HG03575 (cell line): Measurements from ENCODE around the gene SIGLEC15.
"Not testable (repeated sequence)": the region's sequence is repeated elsewhere in the genome, so short reads cannot be mapped to it uniquely, and the experiment has no call there.

Experiments used
- ATAC-seq: cut with Tn5 transposase; IDR thresholded peaks from one replicate; pipeline ENCODE4 v1.9.1; 2021; ENCODE audit not compliant: unreplicated experiment, insufficient number of reproducible peaks, low FRiP score; ENCODE audit errors: extremely low read depth

Gene SIGLEC15

GRCh38 chr18:45817543-45817942 is 7.9 kb upstream of the SIGLEC15 start:
- ATAC-seq = no peak

- not testable (repeated sequence) for ATAC-seq
Observed at GRCh38 chr18:45818765-45819164, 6.7 kb upstream of the SIGLEC15 start.

DNA sequence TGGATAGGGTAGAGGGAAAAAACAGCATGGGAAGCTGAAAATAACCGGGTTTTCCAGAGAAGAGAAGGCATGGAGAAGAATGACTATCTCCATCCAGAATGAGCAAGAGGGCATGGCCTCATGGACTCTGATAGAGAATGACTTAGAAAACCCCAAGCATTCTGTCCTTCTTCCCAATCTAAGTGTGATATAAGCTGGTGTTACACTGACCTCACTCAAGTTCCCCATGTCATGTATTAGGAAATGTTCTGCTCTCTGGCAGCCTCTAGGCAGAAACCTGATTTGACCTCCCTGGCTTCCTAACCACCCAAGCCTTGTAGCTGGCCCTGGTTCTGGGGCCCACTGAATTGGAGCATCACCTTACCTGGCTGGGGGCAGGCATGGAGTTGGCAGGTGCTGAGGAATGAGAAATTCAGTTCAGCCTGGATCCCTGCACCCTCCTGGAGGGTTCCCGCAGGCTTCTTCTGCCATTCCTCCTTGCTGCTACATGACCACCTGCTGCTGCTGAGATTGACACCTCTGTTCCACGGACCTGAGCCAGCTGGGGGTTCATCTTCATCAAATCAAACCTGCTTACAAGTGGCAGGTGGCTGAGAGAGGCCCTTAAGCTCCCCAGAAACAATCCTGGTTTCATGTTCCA is 5.2 kb upstream of the SIGLEC15 start:
- ATAC-seq = no peak

DNA sequence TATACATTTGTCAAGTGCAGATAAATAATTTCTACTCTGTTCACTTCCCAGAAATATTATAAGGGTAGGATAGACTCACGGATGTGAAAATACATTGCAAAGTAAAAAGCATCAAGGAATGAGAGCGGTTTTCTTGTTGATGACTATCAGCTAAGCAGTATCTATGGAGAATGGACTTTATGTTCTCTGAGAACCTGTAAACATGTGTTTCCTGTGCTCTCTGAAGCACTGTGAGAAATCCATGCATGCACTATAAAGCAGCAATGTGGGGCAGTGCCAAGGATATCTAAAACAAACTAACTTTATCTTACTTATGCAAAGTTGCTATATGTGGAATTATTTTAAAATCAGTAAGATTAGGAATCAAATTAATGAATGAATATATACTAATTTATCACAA is 4.4 kb upstream of the SIGLEC15 start:
- no peak for ATAC-seq

DNA sequence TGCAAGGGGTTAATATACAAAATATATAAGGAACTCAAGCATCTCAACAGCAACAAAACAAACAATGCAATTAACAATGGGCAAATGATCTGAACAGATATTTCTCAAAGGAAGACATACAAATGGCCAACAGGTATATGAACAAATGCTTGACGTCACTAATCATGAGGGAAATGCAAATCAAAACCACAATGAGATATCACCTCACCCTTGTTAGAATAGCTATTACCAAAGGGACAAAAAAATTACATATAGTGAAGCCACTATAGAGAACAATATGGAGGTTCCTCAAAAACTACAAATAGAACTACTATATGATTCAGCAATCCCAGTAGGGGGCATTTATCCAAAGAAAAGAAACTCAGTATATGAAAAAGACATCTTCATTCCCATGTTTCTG is 3.8 kb upstream of the SIGLEC15 start:
- ATAC-seq = no peak

DNA sequence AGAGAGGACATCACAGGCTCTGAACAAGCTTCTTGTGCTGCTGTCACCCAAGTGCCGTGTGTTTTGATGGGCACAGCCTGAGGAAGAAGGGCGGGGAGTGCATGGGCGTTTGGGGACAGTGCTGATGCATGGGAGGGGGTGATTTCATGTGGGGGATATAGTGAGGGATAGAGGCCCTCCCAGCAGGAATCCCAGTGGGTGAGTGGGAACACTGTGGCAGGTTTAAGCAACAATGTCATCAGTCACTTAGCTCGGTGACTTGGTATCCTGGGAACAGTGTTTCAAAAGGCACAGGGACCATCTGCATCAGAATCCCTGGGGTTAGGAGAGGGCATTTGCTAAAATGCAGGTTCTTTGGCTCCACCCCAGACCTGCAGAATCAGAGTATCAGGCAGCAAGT is 609 bp downstream of the SIGLEC15 start:
- no peak for ATAC-seq

- ATAC-seq = not testable (repeated sequence)
Observed at GRCh38 chr18:45826716-45827115, 1.2 kb downstream of the SIGLEC15 start.

DNA sequence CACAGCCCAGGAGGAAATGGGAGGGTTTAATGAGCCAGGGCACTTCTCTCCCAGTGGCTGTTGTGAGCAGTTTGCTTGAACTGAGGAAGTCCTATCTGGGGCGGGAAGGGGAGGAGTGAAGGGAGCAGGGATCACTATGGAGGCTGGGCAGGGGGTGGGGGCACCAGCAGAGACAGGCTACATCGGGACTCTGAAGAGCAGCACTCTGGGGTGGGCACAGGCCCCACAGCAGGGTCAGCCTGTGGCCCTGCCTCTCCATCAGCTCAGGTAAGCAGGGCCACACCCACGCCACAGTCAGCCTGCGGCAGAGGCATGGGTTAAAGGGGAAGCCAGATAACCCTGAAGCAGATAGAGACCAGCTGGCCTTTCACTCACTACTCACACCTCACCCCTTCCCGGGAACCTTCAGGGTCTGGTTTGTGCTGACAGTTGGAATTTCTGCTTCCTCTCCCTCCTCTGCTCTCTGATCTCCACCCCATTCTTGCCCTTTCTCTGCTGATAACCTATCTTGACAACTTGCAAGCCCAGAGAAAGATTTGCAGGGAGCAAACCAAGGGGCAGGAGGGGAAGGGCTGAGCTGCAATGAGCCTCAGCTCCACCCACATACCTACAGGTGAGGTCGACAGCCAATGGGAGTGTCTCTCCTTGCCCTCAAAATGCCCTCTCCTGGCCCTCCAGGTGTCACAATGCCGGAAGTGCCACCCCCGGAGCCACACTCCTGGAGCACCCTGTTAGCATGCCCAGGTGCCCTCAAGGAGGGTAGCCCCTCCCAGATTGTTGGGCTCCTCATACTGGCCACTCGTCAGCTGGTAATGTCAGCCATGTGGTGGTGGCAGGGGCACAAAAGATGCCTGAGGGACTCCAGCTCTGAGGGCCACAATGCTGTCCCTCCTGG is 3.7 kb downstream of the SIGLEC15 start:
- ATAC-seq = no peak

DNA sequence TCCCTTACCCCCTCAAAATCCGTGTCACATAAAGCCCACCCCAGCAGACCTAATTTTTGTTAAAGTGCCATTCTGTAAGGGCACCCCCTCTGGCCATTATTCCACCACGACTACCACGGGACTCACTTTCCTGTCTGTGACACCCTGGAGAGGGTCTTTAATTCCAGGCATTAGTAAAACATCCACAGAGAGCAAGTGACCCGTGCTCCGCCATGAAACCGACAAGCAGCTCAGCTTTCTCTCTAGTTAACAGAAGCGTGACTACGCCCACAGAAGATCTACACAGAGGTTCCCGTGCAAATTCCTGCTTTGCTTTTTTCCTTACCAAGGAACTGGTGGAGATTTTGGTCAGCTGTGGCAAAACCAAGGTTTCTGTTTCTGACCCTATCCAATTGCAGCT is 4.4 kb downstream of the SIGLEC15 start:
- no peak for ATAC-seq

DNA sequence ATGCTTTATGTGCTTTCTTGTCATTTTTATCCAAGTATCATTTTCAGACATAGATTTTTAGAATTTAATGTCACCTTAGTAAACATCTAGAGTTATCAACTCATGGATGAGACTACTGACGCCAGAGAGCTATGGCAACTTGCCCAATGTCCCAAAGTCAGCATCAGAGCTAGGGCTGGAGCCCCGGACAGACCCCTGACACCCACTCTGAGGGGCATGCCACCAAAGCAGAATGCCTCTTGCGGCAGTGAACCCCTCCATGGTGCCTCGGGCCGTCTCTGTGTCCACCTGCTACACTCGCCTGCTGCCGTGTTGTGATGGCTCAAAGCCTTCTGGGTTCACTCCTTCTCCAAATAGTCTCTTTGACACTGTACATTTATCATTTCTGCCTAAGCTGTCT is 5.4 kb downstream of the SIGLEC15 start:
- no peak for ATAC-seq

GRCh38 chr18:45833846-45834245 is 8.4 kb downstream of the SIGLEC15 start:
- no peak for ATAC-seq

DNA sequence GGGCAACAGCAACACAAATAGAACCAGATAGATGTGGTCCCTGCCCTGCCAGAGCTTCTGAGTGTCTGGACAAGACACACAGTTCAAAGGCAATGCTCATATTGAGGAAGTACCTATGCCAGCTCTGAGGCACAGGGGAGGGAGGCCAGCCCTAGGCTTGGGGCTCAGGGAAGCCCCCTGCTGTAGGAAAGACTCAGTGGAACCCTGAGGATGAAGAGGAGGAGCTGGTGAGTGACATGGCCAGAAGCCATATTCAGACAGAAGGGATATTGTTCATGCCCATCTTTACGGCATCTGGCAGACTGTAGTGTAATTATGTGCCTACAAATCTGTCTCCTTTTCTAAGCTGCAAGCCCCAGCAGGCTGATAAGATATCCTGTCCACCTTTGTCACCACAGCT is 8.8 kb downstream of the SIGLEC15 start:
- no peak for ATAC-seq

DNA sequence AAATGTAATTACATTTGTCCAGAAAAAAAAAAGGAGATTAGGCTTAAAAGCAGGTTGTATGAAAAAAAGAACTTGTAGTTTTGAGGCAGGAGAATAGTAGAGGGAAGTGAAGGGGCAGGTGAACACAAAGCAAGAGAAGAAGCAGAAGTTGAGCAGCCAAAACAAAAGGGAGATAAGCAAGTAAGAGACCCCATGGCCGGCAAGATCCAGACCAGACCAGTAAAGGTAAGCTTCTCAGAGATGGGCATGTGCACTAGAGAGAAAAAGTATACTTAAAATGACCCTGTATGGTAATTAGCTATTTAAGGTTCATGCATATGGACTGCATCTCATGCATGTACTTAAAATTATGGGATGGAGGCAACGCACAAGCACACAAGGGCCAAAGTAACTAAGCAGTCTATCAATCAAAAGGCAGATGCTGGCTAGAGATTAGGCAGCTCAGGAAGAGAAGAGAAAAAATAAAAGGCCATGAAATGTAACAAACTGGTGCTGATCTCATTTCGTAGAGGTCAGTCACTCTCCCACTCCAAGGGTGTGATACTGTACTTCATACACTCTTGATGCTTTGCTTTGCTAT is 9.7 kb downstream of the SIGLEC15 start:
- ATAC-seq = no peak

DNA sequence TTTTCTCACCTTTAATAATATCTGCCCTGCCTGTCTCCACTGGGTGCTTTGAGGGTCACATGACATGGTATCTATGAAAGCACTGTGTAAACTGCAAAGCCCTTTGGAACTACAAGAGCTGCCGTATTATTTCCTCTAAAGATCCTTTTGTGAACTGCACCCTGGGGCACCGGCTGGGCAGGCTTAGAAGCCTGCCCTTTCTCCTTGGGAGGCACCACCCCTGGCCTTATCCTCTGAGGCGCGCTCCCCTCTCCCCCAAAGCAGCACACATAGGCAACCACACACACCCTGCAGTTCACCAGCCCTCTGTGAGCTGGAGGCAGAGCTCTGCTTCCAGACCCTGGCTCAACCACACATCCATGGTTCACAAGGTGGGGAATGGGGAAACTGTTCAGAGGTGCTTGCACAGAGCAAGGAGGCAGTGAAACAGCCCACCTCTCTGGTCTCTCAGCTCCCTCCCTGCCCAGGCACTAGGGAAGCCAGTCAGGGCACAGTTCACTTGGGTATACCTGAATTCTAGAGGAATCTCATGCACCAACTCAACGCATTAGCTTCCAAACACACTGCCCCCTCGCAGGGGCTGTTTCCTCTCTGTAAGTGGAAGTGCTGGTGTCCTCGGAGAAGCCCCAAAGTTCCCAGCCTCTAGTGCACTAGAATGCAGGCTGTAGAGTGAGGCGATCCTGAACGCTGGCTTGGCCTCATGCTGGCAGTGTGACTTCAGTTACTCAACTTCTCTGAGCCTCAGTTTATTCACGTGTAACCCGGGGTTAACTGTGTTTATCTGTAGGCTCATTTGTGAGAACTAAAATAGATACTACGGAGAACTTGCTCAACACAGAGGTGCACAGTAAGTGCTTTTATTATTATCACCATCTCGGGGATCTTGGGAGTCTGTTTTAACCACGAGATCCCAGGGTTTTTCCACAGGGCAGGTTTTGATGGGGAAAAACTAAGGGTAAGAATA is 11.0 kb downstream of the SIGLEC15 start:
- ATAC-seq = no peak

DNA sequence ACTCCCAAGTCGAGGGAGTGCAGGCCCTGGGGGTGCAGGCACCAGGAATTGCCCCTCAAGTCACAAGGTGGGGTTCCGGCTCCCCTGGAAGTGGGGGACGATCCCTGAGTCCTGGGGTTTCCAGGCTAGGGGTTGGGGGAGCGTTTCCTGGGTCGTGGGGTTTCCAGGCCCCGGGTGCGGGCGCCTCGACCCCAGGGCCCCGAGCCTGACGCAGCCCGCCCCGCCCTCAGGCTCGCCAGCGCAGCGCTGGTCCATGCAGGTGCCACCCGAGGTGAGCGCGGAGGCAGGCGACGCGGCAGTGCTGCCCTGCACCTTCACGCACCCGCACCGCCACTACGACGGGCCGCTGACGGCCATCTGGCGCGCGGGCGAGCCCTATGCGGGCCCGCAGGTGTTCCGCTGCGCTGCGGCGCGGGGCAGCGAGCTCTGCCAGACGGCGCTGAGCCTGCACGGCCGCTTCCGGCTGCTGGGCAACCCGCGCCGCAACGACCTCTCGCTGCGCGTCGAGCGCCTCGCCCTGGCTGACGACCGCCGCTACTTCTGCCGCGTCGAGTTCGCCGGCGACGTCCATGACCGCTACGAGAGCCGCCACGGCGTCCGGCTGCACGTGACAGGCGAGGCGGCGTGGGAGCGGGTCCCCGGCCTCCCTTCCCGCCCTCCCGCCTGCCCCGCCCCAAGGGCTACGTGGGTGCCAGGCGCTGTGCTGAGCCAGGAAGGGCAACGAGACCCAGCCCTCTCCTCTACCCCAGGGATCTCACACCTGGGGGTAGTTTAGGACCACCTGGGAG is 12.0 kb downstream of the SIGLEC15 start:
- ATAC-seq = no peak

DNA sequence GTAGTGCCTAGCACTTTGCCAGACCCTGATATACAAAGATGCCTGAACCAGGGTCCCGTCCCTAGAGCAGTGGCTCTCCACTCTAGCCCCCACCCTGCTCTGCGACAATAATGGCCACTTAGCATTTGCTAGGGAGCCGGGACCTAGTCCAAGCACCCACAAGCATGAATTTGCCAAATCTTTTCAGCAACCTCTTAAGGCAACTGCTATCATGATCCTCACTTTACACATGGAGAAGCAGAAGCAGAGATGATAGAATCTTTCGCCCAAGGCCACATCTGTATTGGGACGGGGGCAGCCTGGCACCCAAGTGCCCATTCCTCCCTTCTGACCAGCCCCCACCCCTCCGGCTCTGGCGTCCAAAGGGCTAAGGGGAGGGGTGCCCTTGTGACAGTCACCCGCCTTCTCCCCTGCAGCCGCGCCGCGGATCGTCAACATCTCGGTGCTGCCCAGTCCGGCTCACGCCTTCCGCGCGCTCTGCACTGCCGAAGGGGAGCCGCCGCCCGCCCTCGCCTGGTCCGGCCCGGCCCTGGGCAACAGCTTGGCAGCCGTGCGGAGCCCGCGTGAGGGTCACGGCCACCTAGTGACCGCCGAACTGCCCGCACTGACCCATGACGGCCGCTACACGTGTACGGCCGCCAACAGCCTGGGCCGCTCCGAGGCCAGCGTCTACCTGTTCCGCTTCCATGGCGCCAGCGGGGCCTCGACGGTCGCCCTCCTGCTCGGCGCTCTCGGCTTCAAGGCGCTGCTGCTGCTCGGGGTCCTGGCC is 13.0 kb downstream of the SIGLEC15 start:
- ATAC-seq = no peak

DNA sequence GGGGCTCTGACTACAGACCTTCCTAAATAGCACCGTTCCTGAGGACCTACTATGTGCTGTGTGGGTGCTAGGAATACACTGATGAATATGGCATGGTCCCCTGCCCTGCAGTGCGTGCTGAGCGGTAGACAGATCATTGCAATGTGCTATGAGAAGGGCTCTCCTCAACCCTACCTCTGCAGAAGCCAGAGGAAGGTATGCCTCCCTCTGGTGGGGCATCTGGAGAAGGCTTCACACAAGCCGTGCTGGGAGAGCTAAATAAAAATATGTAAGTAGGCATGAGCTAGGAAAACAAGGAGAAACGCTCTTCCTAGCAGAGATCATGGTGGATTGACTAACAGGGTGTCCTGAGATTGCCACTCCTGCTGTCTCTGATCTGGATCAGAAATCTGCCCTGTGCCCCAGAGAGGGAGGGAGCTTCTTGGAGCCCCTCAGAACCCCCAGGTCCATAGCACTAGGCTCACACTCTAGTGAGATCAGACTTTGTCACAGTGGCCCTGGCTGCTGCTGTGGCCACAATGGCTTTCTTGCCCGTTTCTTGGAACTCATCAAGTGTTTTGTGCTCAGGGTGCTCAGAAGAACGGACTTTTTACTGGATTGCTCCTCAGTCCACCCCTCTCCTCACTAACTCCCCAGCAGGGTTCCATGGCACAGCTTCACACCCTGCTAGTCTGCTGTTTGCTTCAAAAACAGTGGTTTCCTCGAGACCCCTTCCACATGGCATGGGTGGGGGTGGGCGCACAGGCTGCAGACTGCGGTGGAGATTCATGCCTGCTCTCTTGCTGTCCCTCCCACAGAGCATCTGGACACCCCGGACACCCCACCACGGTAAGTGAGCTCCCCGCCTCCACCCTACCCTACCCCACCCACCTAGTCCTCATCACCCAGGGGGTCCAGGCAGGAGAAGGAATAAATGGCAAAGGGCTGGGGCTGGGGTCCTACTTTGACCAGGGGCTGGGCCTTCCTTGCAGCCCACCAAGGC is 14.2 kb downstream of the SIGLEC15 start:
- ATAC-seq = no peak
